ENCODE data around the gene SPEF2. TPM values are rescaled to one million over a fixed set of nuclear protein-coding genes. Genes with fewer than 3 reads are reported as not detected.

Gene SPEF2
- total RNA-seq, 1 donor from 2014 or later = 6.9 TPM

DNA sequence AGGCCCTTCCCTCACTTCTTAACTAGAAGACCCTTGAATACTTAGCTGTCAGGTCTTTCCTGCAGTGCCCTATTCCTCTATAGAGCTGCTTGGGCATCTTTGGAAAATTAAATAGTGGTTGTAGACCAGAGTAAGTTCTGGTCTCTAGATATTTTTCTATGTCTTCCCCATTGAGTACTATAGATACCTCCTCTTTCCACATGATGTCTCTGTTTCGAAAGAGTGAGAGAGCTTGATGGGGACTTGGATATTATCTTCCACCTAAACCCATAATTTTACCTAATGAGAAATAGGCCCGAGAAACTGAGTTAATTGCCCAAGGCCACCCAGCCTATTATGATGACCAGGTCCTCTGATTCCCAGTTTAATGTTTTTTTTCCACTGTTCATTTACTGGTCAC lies 40.2 kb downstream of the SPEF2 start:
- H3K36me3 Mint-ChIP-seq (ENCODE audit: low read depth) = peaks cover 2% of the 10 kb centered on the region
- H3K27ac Mint-ChIP-seq (ENCODE audit: unreplicated experiment) = no peak overlapping the region
- DNase-seq (ENCODE audit: low read depth, low spot score) = no peak
- TF ChIP-seq, protein P1, sequence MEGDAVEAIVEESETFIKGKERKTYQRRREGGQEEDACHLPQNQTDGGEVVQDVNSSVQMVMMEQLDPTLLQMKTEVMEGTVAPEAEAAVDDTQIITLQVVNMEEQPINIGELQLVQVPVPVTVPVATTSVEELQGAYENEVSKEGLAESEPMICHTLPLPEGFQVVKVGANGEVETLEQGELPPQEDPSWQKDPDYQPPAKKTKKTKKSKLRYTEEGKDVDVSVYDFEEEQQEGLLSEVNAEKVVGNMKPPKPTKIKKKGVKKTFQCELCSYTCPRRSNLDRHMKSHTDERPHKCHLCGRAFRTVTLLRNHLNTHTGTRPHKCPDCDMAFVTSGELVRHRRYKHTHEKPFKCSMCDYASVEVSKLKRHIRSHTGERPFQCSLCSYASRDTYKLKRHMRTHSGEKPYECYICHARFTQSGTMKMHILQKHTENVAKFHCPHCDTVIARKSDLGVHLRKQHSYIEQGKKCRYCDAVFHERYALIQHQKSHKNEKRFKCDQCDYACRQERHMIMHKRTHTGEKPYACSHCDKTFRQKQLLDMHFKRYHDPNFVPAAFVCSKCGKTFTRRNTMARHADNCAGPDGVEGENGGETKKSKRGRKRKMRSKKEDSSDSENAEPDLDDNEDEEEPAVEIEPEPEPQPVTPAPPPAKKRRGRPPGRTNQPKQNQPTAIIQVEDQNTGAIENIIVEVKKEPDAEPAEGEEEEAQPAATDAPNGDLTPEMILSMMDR (conservative IDR thresholded peaks at IDR 0.05) = no peak
- no peaks in the 10 kb centered on the region for H3K27me3 Mint-ChIP-seq (ENCODE audit: low read depth)
- peaks cover 6% of the 10 kb centered on the region for H3K9me3 Mint-ChIP-seq
- no peaks in the 10 kb centered on the region for H3K4me1 Mint-ChIP-seq
- H3K4me3 Mint-ChIP-seq = no peak overlapping the region

GRCh38 chr5:35659556-35659955 lies 41.9 kb downstream of the SPEF2 start:
- no peak overlapping the region for H3K27ac Mint-ChIP-seq (ENCODE audit: unreplicated experiment)
- TF ChIP-seq, protein P1 (conservative IDR thresholded peaks at IDR 0.05) = no peak

DNA sequence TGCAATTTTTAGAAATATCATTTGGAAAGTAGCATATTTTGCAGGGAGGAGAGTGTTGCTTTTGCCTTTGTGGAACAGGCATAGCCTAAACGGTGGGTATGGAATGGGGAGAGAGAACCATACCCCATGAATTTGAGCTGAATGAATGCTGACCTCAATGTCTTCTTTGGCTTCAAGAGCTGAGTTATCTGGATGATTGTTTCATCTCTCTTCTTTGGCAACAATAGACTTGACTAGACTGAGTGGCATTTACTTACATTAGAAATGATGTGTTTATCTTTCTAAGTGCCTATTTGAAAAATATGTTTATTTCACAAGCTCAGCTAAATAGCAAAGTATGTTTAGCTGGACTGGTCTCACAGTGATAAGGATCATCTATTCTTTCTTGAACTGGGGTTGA lies 42.8 kb downstream of the SPEF2 start:
- no peaks in the 10 kb centered on the region for H3K27me3 Mint-ChIP-seq (ENCODE audit: low read depth)
- H3K27ac Mint-ChIP-seq (ENCODE audit: unreplicated experiment) = no peak overlapping the region
- no peak overlapping the region for H3K4me3 Mint-ChIP-seq
- peaks cover 2% of the 10 kb centered on the region for H3K36me3 Mint-ChIP-seq (ENCODE audit: low read depth)
- no peak for DNase-seq (ENCODE audit: low read depth, low spot score)
- TF ChIP-seq, protein P1 (conservative IDR thresholded peaks at IDR 0.05) = no peak
- no peaks in the 10 kb centered on the region for H3K4me1 Mint-ChIP-seq
- H3K9me3 Mint-ChIP-seq = peaks cover 6% of the 10 kb centered on the region

More at GRCh38 chr5:35659556-35659955, 41.9 kb downstream of the SPEF2 start:
- H3K4me1 Mint-ChIP-seq = no peaks in the 10 kb centered on the region
- H3K36me3 Mint-ChIP-seq (ENCODE audit: low read depth) = peaks cover 2% of the 10 kb centered on the region
- no peak for DNase-seq (ENCODE audit: low read depth, low spot score)
- peaks cover 6% of the 10 kb centered on the region for H3K9me3 Mint-ChIP-seq
- no peaks in the 10 kb centered on the region for H3K27me3 Mint-ChIP-seq (ENCODE audit: low read depth)
- no peak overlapping the region for H3K4me3 Mint-ChIP-seq

DNA sequence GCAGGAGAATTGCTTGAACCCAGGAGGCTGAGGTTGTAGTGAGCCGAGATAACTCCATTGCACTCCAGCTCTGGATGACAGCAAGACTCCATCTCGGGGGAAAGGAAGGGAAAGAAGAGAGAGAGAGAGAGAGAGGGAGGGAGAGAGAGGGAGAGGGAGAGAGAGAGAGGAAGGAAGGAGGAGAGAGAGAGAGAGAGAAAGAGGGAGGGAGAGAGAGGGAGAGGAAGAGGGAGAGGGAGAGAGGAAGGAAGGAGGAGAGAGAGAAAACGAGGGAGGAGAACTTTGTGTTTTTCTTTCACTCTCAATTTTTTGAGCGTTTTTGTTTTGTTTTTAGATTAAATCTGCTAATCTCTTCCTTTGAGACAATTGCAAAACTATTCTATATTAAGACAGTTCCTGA lies 46.9 kb downstream of the SPEF2 start:
- TF ChIP-seq, protein P1 (conservative IDR thresholded peaks at IDR 0.05) = no peak
- Mint-ChIP-seq H3K36me3 (ENCODE audit: low read depth) (peaks cover 2% of the 10 kb centered on the region), H3K4me1 (no peaks in the 10 kb centered on the region), H3K27me3 (ENCODE audit: low read depth) (no peaks in the 10 kb centered on the region), H3K9me3 (peaks cover 6% of the 10 kb centered on the region), H3K27ac (ENCODE audit: unreplicated experiment) (no peak overlapping the region), H3K4me3 (no peak overlapping the region)
- no peak for DNase-seq (ENCODE audit: low read depth, low spot score)

- Mint-ChIP-seq H3K4me3 (no peak overlapping the region), H3K4me1 (no peaks in the 10 kb centered on the region), H3K27ac (ENCODE audit: unreplicated experiment) (no peak overlapping the region), H3K27me3 (ENCODE audit: low read depth) (no peaks in the 10 kb centered on the region), H3K36me3 (ENCODE audit: low read depth) (peaks cover 2% of the 10 kb centered on the region), H3K9me3 (peaks cover 6% of the 10 kb centered on the region)
- DNase-seq (ENCODE audit: low read depth, low spot score) = no peak
- TF ChIP-seq, protein P1 (conservative IDR thresholded peaks at IDR 0.05) = no peak
Observed at GRCh38 chr5:35665096-35665495, 47.4 kb downstream of the SPEF2 start.

- H3K4me3 Mint-ChIP-seq = no peak overlapping the region
- no peaks in the 10 kb centered on the region for H3K9me3 Mint-ChIP-seq
- H3K4me1 Mint-ChIP-seq = no peaks in the 10 kb centered on the region
- no peak for DNase-seq (ENCODE audit: low read depth, low spot score)
- TF ChIP-seq, protein P1 (conservative IDR thresholded peaks at IDR 0.05) = no peak
- no peaks in the 10 kb centered on the region for H3K36me3 Mint-ChIP-seq (ENCODE audit: low read depth)
- no peaks in the 10 kb centered on the region for H3K27me3 Mint-ChIP-seq (ENCODE audit: low read depth)
- H3K27ac Mint-ChIP-seq (ENCODE audit: unreplicated experiment) = no peak overlapping the region
Observed at GRCh38 chr5:35668319-35668718, 50.7 kb downstream of the SPEF2 start.

All from neural crest cell (in vitro differentiated cells).